GM18861 (cell line): ENCODE measurements around the gene SLC30A9.

Experiments used
- ATAC-seq: cut with Tn5 transposase; IDR thresholded peaks from one replicate; pipeline ENCODE4 v1.9.1; 2021; ENCODE audit not compliant: unreplicated experiment

The SLC30A9 gene

GRCh38 chr4:42133006-42133405 is 142.7 kb downstream of the SLC30A9 start:
- no peak for ATAC-seq

DNA sequence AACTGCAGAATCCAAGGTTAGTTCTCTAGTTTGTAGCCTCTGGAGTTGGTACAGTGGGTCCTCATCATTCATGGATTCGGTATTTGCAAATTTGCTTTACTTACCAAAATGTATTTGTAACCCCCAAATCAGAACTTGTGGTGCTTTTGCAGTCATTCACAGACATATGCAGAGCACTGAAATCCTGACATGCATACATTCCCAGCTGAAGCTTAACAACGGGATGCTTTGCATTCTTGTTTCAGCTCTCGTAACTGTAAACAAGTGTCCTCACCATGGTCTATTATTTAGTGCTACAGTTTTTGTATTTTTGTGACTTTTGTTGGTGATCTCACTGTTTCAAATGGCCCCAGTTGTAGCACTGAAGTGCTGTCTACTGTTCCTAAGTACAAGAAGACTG is 146.0 kb downstream of the SLC30A9 start:
- ATAC-seq, result no peak
